Epithelial cell of proximal tubule (primary cell): ENCODE measurements around the gene DCUN1D2. TPM values are rescaled to one million over a fixed set of nuclear protein-coding genes. Genes with fewer than 3 reads are reported as not detected.

ENCODE experiments used
- DNase-seq: peaks from one replicate; pipeline ENCODE4 v3.0.0-alpha.2; 2011; ENCODE audit warnings: low read depth
- H3K4me3 ChIP-seq: 2 replicates; pipeline ENCODE4 v1.5.1; 2011; ENCODE audit warnings: low read depth, mild to moderate bottlenecking, low read length
- CTCF ChIP-seq: conservative IDR thresholded peaks from 2 replicates; pipeline ENCODE4 v1.5.1; 2012; ENCODE audit warnings: low read depth, mild to moderate bottlenecking, low read length
- total RNA-seq: library from RNA; depleted of rRNA; stranded (reverse); fragments of >200 nt; gene quantifications from 2 replicates; pipeline ENCODE4 v1.2.3, GENCODE V29; 2015

DCUN1D2 gene
- total RNA-seq, 1 donor from 2014 or later = 8.7 TPM

DNA sequence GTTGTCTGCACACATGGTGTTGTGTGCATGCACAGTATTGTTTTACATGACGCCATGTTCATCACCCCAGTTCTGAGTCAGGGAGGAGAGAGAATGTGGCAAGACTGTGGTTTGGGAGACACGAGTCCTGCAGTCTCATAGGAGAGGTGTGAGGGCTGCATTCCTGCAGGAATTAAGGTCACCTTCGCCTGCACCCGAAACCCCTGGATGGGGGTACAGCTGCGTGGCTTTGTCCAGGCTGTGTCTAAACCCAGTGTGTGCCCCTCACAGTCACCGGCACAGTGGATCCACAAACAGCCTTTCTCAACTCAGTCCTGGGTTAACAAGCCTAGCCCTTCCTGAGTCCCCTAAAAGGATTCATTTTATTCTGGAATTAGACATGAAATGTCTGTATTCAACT is 42.9 kb downstream of the DCUN1D2 start:
- no peak for TF ChIP-seq CTCF
- DNase-seq = no peak
- no peak overlapping the region for H3K4me3 ChIP-seq

DNA sequence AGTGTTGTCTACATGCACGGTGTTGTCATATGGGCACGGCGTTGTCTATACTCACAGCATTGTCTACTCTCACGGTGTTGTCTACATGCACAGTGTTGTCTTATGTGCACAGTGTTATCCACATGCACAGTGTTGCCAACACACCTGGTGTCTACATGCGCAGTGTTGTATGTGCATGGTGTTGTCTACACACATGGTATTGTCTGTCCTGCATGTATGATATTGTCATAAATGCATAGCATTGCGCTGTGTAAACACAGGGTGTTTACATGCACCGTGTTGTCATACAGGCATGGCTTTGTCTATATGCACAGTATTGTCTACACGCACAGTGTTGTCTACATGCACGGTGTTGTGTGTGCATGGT is 44.0 kb downstream of the DCUN1D2 start:
- no peak overlapping the region for H3K4me3 ChIP-seq
- no peak for DNase-seq
- TF ChIP-seq CTCF = no peak

DNA sequence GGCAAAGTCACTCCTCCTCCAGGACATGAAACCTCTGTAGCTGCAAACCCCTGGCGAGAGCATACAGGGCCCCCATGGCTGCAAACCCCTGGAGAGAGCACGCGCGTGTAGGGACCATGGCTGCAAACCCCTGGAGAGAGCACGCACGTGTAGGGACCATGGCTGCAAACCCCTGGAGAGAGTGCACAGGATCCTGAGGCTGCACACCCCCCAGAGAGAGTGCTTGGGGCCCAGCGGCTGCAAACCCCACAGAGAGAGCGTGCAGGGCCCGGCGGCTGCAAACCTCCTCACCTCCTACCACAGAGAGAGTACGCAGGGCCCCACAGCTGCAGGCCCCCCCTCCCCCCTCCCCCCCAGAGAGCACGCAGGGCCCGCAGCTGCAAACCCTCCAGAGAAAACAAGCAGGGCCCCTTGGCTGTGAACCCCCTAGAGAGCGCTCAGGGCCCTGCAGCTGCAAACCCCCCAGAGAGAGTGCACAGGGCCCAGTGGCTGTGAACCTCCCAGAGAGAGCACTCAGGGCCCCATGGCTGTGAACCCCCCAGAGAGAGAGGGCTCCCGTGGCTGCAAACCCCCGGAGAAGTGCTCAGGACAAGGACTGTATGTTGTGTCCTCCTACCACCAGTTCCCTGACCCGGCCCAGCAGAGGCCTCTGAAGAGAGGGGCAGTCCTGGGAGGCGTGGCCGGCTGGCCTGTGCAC is 44.6 kb downstream of the DCUN1D2 start:
- TF ChIP-seq CTCF = no peak
- no peak for DNase-seq

DNA sequence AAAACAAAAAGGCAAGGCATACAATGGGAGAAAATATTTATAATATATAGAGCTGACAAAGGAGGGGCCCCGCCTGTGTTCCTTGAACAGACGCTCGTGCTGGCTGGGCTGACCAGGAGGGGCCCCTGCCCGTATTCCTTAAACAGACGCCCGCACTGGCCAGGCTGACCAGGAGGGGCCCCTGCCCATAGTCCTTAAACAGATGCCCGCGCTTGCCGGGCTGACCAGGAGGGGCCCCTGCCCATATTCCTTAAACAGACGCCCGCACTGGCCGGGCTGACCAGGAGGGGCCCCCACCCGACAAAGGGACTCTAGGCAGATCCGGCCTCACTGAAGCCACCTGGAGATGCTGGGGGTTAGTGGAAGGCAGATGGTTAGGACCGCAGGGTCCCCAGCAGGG is 46.5 kb downstream of the DCUN1D2 start:
- TF ChIP-seq CTCF = no peak
- no peak for DNase-seq

More for the DNA sequence above, 44.6 kb downstream of the DCUN1D2 start:
- H3K4me3 ChIP-seq = no peak overlapping the region

GRCh38 chr13:113442985-113443362 is 47.5 kb downstream of the DCUN1D2 start:
- TF ChIP-seq CTCF = no peak
- H3K4me3 ChIP-seq = no peak overlapping the region
- no peak for DNase-seq

More for the DNA sequence above, 46.5 kb downstream of the DCUN1D2 start:
- H3K4me3 ChIP-seq = no peak overlapping the region

DNA sequence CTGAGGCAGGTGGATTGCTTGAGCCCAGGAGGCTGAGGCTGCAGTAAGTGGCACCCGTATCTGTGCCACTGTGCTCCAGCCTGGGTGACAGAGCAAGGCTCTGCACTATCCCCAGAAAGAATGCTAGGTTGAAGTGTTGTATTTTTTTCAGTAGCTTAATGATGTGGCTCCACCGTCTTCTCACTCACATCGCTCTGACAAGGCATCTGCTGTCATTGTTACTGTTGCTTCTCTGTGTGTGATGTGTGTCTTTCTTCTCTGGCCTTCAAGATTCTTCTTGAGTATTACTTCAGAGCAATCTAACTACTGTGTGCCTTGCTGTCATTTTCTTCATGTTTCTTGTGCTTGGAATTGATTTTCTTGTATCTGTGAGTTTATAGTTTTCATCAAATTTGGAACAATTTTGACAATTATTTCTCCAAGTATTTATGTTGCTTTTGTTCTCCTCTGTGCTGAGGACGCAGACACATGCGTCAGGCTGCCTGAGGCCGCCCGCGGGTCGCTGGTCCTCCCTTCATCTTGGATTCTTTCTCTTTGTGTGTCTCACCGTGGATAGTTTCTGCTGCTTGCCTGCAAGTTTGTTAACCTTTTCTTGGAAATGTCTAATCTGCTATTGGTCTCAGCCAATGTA is 48.0 kb downstream of the DCUN1D2 start:
- DNase-seq = no peak
- H3K4me3 ChIP-seq = no peak overlapping the region
- TF ChIP-seq CTCF = no peak

- DNase-seq = no peak
- H3K4me3 ChIP-seq = no peak overlapping the region
- TF ChIP-seq CTCF = no peak
Observed at GRCh38 chr13:113441661-113442060, 48.9 kb downstream of the DCUN1D2 start.
